ENCODE results near the gene PDXP.
A peak's percentile ranks its signal among the peaks of the same experiment; 100 is the strongest.
"Not testable (repeated sequence)": the region's sequence is repeated elsewhere in the genome, so short reads cannot be mapped to it uniquely, and the experiment has no call there.

PDXP gene

GRCh38 chr22:37686002-37686982, 27.8 kb downstream of the PDXP start, which contains the start of gene NOL12:
Gene NOL12, plus strand, starts transcription at chr22:37686343. Its CDS starts 50 bp downstream, at chr22:37686393.
- peak within 1 kb of the TSS; percentile 96 to 97 for H3K4me3 Mint-ChIP-seq
- DNase-seq: peak; percentile 67 to 80 (median 71)
- no peaks in the 10 kb centered on the region for H3K9me3 Mint-ChIP-seq
- peak; percentile 89 for ATAC-seq (replicated peaks)
- H3K27ac Mint-ChIP-seq: peak within 1 kb of the TSS; percentile 97
- no peaks in the 10 kb centered on the region for H3K27me3 Mint-ChIP-seq
- peaks cover 25 to 26% of the 10 kb centered on the region in 2 donors for H3K4me1 Mint-ChIP-seq (ENCODE audit: low read depth in 2 of 2)
- peaks cover 27% of the 10 kb centered on the region for H3K36me3 Mint-ChIP-seq (ENCODE audit: insufficient read depth)

GRCh38 chr22:37690407-37690806, 31.9 kb downstream of the PDXP start:
- Mint-ChIP-seq H3K9me3 (no peaks in the 10 kb centered on the region), H3K36me3 (ENCODE audit: insufficient read depth) (peaks cover 48% of the 10 kb centered on the region), H3K27me3 (no peaks in the 10 kb centered on the region), H3K4me3 (no peak overlapping the region), H3K27ac (no peak overlapping the region), H3K4me1 (ENCODE audit: low read depth in 2 of 2) (peaks cover 21 to 23% of the 10 kb centered on the region in 2 donors)
- ATAC-seq (replicated peaks) (no peak), DNase-seq (no peak)

- Mint-ChIP-seq H3K9me3 (no peaks in the 10 kb centered on the region), H3K4me1 (ENCODE audit: low read depth in 2 of 2) (peaks cover 23 to 24% of the 10 kb centered on the region in 2 donors), H3K36me3 (ENCODE audit: insufficient read depth) (peaks cover 52% of the 10 kb centered on the region), H3K27me3 (no peaks in the 10 kb centered on the region), H3K4me3 (no peak overlapping the region), H3K27ac (no peak overlapping the region)
- no peak for ATAC-seq (replicated peaks)
- DNase-seq: no peak
Measured at GRCh38 chr22:37690901-37691504, 32.5 kb downstream of the PDXP start.

- Mint-ChIP-seq H3K4me3 (no peak overlapping the region), H3K36me3 (ENCODE audit: insufficient read depth) (peaks cover 49% of the 10 kb centered on the region), H3K27me3 (no peaks in the 10 kb centered on the region), H3K9me3 (no peaks in the 10 kb centered on the region), H3K4me1 (ENCODE audit: low read depth in 2 of 2) (peaks cover 13 to 19% of the 10 kb centered on the region in 2 donors), H3K27ac (no peak overlapping the region)
- DNase-seq (no peak), ATAC-seq (replicated peaks) (no peak)
Measured at GRCh38 chr22:37692627-37693285, 34.2 kb downstream of the PDXP start.

GRCh38 chr22:37694131-37694530, 35.6 kb downstream of the PDXP start:
- H3K4me3 Mint-ChIP-seq; DNase-seq; H3K9me3 Mint-ChIP-seq; ATAC-seq (replicated peaks); H3K27me3 Mint-ChIP-seq; H3K27ac Mint-ChIP-seq: not testable (repeated sequence)
- H3K36me3 Mint-ChIP-seq (ENCODE audit: insufficient read depth): peaks cover 46% of the 10 kb centered on the region
- H3K4me1 Mint-ChIP-seq (ENCODE audit: low read depth in 2 of 2): peaks cover 9 to 11% of the 10 kb centered on the region in 2 donors

- Mint-ChIP-seq H3K27ac (peak overlapping the region; percentile 44 to 62), H3K4me1 (ENCODE audit: low read depth in 2 of 2) (peaks cover 9 to 11% of the 10 kb centered on the region in 2 donors), H3K4me3 (peak overlapping the region in 1 of 2 donors; percentile 45), H3K36me3 (ENCODE audit: insufficient read depth) (peaks cover 35% of the 10 kb centered on the region)
- not testable (repeated sequence) for ATAC-seq (replicated peaks); H3K9me3 Mint-ChIP-seq; DNase-seq; H3K27me3 Mint-ChIP-seq
Measured at GRCh38 chr22:37696260-37696656, 37.7 kb downstream of the PDXP start.

GRCh38 chr22:37696657-37697537, 38.4 kb downstream of the PDXP start, which contains the start of gene TRIOBP:
Gene TRIOBP, plus strand, starts transcription at chr22:37697048. Its CDS starts 4,318 bp downstream, at chr22:37701366.
- peaks cover 9 to 11% of the 10 kb centered on the region in 2 donors for H3K4me1 Mint-ChIP-seq (ENCODE audit: low read depth in 2 of 2)
- H3K4me3 Mint-ChIP-seq: peak within 1 kb of the TSS in 1 of 2 donors; percentile 45
- H3K27me3 Mint-ChIP-seq: no peaks in the 10 kb centered on the region
- no peaks in the 10 kb centered on the region for H3K9me3 Mint-ChIP-seq
- peak within 1 kb of the TSS; percentile 44 to 62 for H3K27ac Mint-ChIP-seq
- DNase-seq: peak; percentile 43 to 72 (median 67)
- ATAC-seq (replicated peaks): peak; percentile 99
- peaks cover 30% of the 10 kb centered on the region for H3K36me3 Mint-ChIP-seq (ENCODE audit: insufficient read depth)

- Mint-ChIP-seq H3K27me3 (no peaks in the 10 kb centered on the region), H3K4me1 (ENCODE audit: low read depth in 2 of 2) (peaks cover 9 to 11% of the 10 kb centered on the region in 2 donors), H3K9me3 (no peaks in the 10 kb centered on the region), H3K27ac (no peak overlapping the region), H3K4me3 (no peak overlapping the region), H3K36me3 (ENCODE audit: insufficient read depth) (peaks cover 24% of the 10 kb centered on the region)
- DNase-seq (no peak), ATAC-seq (replicated peaks) (no peak)
Measured at GRCh38 chr22:37697538-37697835, 39.0 kb downstream of the PDXP start.

- no peaks in the 10 kb centered on the region for H3K9me3 Mint-ChIP-seq
- H3K27ac Mint-ChIP-seq: no peak overlapping the region
- H3K36me3 Mint-ChIP-seq (ENCODE audit: insufficient read depth): peaks cover 11% of the 10 kb centered on the region
- DNase-seq: no peak
- no peak overlapping the region for H3K4me3 Mint-ChIP-seq
- no peak for ATAC-seq (replicated peaks)
- no peaks in the 10 kb centered on the region for H3K27me3 Mint-ChIP-seq
- H3K4me1 Mint-ChIP-seq (ENCODE audit: low read depth in 2 of 2): peaks cover 0 to 6% of the 10 kb centered on the region in 2 donors
Measured at GRCh38 chr22:37701141-37701786, 42.7 kb downstream of the PDXP start.

GRCh38 chr22:37703906-37704305, 45.4 kb downstream of the PDXP start:
- Mint-ChIP-seq H3K36me3 (ENCODE audit: insufficient read depth) (peaks cover 8% of the 10 kb centered on the region), H3K9me3 (no peaks in the 10 kb centered on the region), H3K4me3 (no peak overlapping the region), H3K27ac (no peak overlapping the region), H3K4me1 (ENCODE audit: low read depth in 2 of 2) (no peaks in the 10 kb centered on the region), H3K27me3 (no peaks in the 10 kb centered on the region)
- DNase-seq (no peak), ATAC-seq (replicated peaks) (no peak)

- no peak overlapping the region for H3K4me3 Mint-ChIP-seq
- peaks cover 8% of the 10 kb centered on the region for H3K36me3 Mint-ChIP-seq (ENCODE audit: insufficient read depth)
- no peaks in the 10 kb centered on the region for H3K27me3 Mint-ChIP-seq
- H3K9me3 Mint-ChIP-seq: no peaks in the 10 kb centered on the region
- DNase-seq: no peak
- ATAC-seq (replicated peaks): no peak
- H3K4me1 Mint-ChIP-seq (ENCODE audit: low read depth in 2 of 2): no peaks in the 10 kb centered on the region
- H3K27ac Mint-ChIP-seq: peak overlapping the region in 1 of 2 donors; percentile 25
Measured at GRCh38 chr22:37704645-37705044, 46.1 kb downstream of the PDXP start.

- H3K9me3 Mint-ChIP-seq: no peaks in the 10 kb centered on the region
- no peak overlapping the region for H3K4me3 Mint-ChIP-seq
- H3K4me1 Mint-ChIP-seq (ENCODE audit: low read depth in 2 of 2): no peaks in the 10 kb centered on the region
- DNase-seq (no peak), ATAC-seq (replicated peaks) (no peak)
- peaks cover 8% of the 10 kb centered on the region for H3K36me3 Mint-ChIP-seq (ENCODE audit: insufficient read depth)
- no peaks in the 10 kb centered on the region for H3K27me3 Mint-ChIP-seq
- H3K27ac Mint-ChIP-seq: peak overlapping the region in 1 of 2 donors; percentile 80
Measured at GRCh38 chr22:37705205-37705604, 46.7 kb downstream of the PDXP start.

Data from effector memory CD8-positive, alpha-beta T cell (primary cell).